Measurements from ENCODE around the gene CCDC183. TPM values are rescaled to one million over a fixed set of nuclear protein-coding genes. Genes with fewer than 3 reads are reported as not detected.
A peak's percentile ranks its signal among the peaks of the same experiment; 100 is the strongest.

The CCDC183 gene
- total and polyA plus RNA-seq, 2 of the 4 experiments (the other 2 are of a cell fraction), result under 0.01 to 0.29 TPM

DNA sequence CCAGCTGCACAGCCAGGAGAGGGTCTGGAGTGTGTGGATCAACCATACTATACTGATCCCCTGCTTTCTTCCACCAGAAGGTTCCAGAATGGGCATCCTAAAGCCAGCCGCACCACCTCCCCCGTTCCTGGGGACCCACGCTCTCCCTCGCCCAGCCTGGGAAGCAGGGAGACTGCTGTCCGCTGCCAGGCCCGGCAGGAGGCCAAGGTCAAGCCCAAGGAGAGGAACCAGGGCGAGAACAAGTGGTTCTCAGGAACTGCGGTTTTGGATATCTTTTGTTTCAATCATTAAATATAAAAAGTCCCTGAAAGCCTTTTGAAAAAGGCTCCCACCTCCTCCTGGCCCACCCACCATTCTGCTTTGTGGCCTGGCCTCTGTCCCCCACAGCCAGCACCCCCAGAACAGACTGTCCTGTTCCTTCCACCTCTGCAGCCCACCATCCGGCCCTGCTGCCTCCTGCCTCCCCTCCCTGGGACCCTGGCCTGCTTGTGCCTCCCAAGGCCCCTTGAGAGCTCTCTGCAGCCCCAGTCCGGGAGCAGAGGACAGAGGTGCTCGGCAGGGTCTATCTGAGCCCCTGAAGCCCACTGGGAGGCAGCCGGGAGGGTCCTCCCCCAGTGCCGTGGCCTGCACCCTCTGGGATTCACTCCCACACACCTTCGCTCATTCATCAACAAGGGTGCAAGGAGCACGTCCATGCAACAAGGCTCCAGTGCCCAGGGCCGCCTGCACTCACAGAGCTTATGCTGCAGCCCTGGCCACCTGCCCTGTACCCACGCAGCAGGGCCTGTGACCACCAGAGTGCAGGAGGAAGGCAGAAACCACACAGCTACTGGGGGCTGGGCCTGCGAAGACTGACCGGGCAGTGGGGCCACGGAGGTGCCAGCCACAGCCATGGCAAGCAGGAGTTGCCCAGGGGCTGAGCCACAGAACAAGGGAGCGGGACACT, 47.2 kb upstream of the CCDC183 start (continued):
- TF ChIP-seq, protein P1, sequence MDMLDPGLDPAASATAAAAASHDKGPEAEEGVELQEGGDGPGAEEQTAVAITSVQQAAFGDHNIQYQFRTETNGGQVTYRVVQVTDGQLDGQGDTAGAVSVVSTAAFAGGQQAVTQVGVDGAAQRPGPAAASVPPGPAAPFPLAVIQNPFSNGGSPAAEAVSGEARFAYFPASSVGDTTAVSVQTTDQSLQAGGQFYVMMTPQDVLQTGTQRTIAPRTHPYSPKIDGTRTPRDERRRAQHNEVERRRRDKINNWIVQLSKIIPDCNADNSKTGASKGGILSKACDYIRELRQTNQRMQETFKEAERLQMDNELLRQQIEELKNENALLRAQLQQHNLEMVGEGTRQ (IDR thresholded peaks at IDR 0.05; ENCODE audit: low read depth, low read length), result no peak
- no peak for TF ChIP-seq SMC3 (IDR thresholded peaks at IDR 0.05; ENCODE audit: low read depth, low read length)
- TF ChIP-seq RCOR1 (IDR thresholded peaks at IDR 0.05; ENCODE audit: insufficient replicate concordance, low read length), result no peak

- dilution Hi-C loops (cut with HindIII; ENCODE audit: low sequenced_read_pairs, unreplicated experiment), result no loop called here
- Histone ChIP-seq H3K4me2 (ENCODE audit: low read depth, low read length) (no peak overlapping the region), H4K5ac (ENCODE audit: low read depth, low read length) (no peak overlapping the region), H3K23ac (ENCODE audit: low read depth, low read length) (no peak overlapping the region), H2BK20ac (ENCODE audit: low read depth, low read length) (no peak overlapping the region), H3K9me1 (ENCODE audit: insufficient read depth, low read length) (no peaks in the 10 kb centered on the region), H3K18ac (ENCODE audit: low read depth, low read length) (no peak overlapping the region), H4K20me1 (ENCODE audit: insufficient read depth, low read length) (no peaks in the 10 kb centered on the region), H3K9ac (ENCODE audit: low read depth, low read length) (no peak overlapping the region), H3K27ac (ENCODE audit: insufficient read depth, low read length) (no peak overlapping the region), H3K4me3 (ENCODE audit: insufficient read depth, low read depth, low read length) (no peak overlapping the region), H3K36me3 (ENCODE audit: control insufficient read depth, insufficient read depth, low read length) (no peaks in the 10 kb centered on the region), H2AK5ac (ENCODE audit: low read depth, low read length) (no peak overlapping the region), H2AK9ac (replicated peaks; ENCODE audit: low read depth, low read length, poor library complexity) (no peak overlapping the region), H2AFZ (replicated peaks; ENCODE audit: low read length, poor library complexity) (no peak overlapping the region), H3K4me1 (ENCODE audit: control insufficient read depth, insufficient read depth, low read length) (no peaks in the 10 kb centered on the region), H2BK120ac (ENCODE audit: low read depth, low read length) (no peak overlapping the region), H2BK15ac (ENCODE audit: low read depth, low read length) (no peak overlapping the region), H3K56ac (ENCODE audit: extremely low read depth, insufficient read depth, low read length) (no peak overlapping the region), H4K91ac (ENCODE audit: insufficient read depth, low read depth, low read length) (no peak overlapping the region), H3K4ac (ENCODE audit: low read depth, low read length) (no peak overlapping the region), H4K8ac (ENCODE audit: low read depth in 2 of 2, low read length in 2 of 2) (no peak overlapping the region), H3K9me3 (ENCODE audit: control insufficient read depth, insufficient read depth, low read length) (peaks cover 7% of the 10 kb centered on the region), H2BK5ac (ENCODE audit: low read depth, low read length, poor library complexity, severe bottlenecking) (no peak overlapping the region), H3K27me3 (ENCODE audit: control insufficient read depth, insufficient read depth, low read length) (peaks cover 13% of the 10 kb centered on the region), H3K14ac (replicated peaks; ENCODE audit: low read depth, low read length) (no peak overlapping the region), H3K79me1 (ENCODE audit: low read depth in 1 of 2, low read length in 2 of 2) (no peaks in the 10 kb centered on the region)
- ChIA-PET CTCF (interaction anchor here (1.0 kb wide), 1 partner anchor 12 kb away, joined by 3 read pairs; no protein-coding TSS in a partner anchor), POLR2A (ENCODE audit: unreplicated experiment) (no interaction called here)
- DNase-seq, result peak; percentile 55
- intact Hi-C loops (cut with micrococcal nuclease), result no loop called here
- in situ Hi-C loops (cut with MboI; ENCODE audit: low sequenced_read_pairs), result no loop called here
- no CpG with 5 or more reads among the region's 2 CpGs for WGBS, 2 experiments (ENCODE audit: extremely low coverage in 2 of 2, insufficient read length in 1 of 2)
- BruUV-seq (replicated peaks), result no TSS peak
- ATAC-seq (ENCODE audit: low read depth), result peak; percentile 80
- TF ChIP-seq, protein P2, sequence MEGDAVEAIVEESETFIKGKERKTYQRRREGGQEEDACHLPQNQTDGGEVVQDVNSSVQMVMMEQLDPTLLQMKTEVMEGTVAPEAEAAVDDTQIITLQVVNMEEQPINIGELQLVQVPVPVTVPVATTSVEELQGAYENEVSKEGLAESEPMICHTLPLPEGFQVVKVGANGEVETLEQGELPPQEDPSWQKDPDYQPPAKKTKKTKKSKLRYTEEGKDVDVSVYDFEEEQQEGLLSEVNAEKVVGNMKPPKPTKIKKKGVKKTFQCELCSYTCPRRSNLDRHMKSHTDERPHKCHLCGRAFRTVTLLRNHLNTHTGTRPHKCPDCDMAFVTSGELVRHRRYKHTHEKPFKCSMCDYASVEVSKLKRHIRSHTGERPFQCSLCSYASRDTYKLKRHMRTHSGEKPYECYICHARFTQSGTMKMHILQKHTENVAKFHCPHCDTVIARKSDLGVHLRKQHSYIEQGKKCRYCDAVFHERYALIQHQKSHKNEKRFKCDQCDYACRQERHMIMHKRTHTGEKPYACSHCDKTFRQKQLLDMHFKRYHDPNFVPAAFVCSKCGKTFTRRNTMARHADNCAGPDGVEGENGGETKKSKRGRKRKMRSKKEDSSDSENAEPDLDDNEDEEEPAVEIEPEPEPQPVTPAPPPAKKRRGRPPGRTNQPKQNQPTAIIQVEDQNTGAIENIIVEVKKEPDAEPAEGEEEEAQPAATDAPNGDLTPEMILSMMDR (conservative IDR thresholded peaks at IDR 0.05; ENCODE audit: low read depth, low read length), result no peak
- no peak for TF ChIP-seq RFX5 (IDR thresholded peaks at IDR 0.05; ENCODE audit: low read depth, low read length)
- no peak for TF ChIP-seq CHD1 (IDR thresholded peaks at IDR 0.05; ENCODE audit: low read depth, low read length)
- no peak for TF ChIP-seq RAD21 (IDR thresholded peaks at IDR 0.05; ENCODE audit: low read length)
- TF ChIP-seq BHLHE40 (IDR thresholded peaks at IDR 0.05; ENCODE audit: low read depth, low read length), result no peak
- TF ChIP-seq, protein P1 (IDR thresholded peaks at IDR 0.05; ENCODE audit: low read depth, low read length), result no peak
- no peak for TF ChIP-seq NFE2L2 (IDR thresholded peaks at IDR 0.05; ENCODE audit: low read depth, low read length)
- no peak for TF ChIP-seq FOS (IDR thresholded peaks at IDR 0.05; ENCODE audit: low read depth, low read length)
- no peak for TF ChIP-seq SMC3 (IDR thresholded peaks at IDR 0.05; ENCODE audit: low read depth, low read length)
- TF ChIP-seq POLR2A (IDR thresholded peaks at IDR 0.05; ENCODE audit: low read depth, low read length), result no peak
- no peak for TF ChIP-seq MXI1 (IDR thresholded peaks at IDR 0.05; ENCODE audit: borderline replicate concordance, low read depth, low read length)
- TF ChIP-seq MAFK (IDR thresholded peaks at IDR 0.05; ENCODE audit: low read depth, low read length), result no peak
Observed at GRCh38 chr9:136750526-136750925, 45.6 kb upstream of the CCDC183 start.
